SK-N-DZ (cell line): ENCODE results near the gene HERC6.
"Not testable (repeated sequence)": the region's sequence is repeated elsewhere in the genome, so short reads cannot be mapped to it uniquely, and the experiment has no call there.

Source experiments
- DNase-seq: peaks from one replicate; pipeline ENCODE4 v3.0.0-alpha.2; 2015; ENCODE audit warnings: low spot score

Gene HERC6

GRCh38 chr4:88446124-88446523 is 67.5 kb downstream of the HERC6 start:
- no peak for DNase-seq

DNA sequence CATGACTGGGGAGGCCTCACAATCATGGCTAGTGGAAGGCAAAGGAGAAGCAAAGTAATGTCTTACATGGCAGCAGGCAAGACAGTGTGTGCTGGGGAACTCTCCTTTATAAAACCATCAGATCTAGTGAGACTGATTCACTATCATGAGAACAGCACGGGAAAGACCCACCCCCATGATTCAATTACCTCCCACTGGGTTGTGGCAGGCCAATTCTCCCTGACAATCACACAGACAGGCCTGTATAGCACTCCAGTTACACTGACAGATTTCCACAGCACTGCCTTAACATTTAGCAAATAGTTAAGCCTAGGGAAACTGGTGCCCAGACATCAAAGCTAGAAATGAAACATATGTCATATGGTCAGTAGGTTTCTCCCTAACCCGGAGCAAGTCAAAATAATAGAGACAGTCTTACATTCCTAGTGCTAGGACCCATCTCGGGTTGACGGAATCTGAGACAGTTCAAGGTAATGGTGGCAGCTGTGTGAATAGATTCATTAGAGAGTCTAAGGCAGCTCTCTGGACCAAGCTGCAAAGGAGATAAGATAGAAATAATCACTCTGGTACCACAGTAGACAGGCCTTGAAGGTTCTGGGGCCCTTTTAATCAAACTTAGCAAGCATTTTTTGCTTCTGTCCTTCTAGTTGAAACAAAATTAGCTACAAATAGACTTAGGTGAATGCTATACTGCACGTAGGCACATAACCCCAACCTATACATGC is 68.9 kb downstream of the HERC6 start:
- DNase-seq, result no peak

DNA sequence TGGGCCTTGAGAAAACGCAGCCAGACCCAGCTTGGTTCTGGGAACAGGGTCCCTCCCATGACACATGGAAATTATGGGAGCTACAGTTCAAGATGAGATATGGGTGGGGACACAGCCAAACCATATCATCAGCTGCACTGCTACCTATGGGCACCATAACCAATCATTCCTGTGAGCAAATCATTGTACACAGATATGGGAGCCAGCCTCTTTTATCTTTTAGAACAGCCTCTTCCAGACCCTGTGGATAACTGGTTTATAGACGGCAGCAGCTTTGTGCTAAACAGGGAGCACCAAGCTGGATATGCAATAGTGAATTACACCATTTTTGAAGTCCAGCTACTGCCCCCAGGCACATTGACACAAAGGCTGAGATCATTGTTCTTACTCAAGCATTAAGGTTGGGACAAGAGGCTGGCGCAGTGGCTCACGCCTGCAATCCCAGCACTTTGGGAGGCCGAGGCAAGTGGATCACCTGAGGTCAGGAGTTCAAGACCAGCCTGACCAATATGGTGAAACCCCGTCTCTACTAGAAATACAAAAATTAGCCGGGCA is 69.6 kb downstream of the HERC6 start:
- DNase-seq, result not testable (repeated sequence)

- no peak for DNase-seq
Observed at GRCh38 chr4:88448889-88449288, 70.2 kb downstream of the HERC6 start.

GRCh38 chr4:88449290-88449689 is 70.6 kb downstream of the HERC6 start:
- no peak for DNase-seq

GRCh38 chr4:88451205-88451604 is 72.6 kb downstream of the HERC6 start:
- DNase-seq, result no peak

- no peak for DNase-seq
Observed at GRCh38 chr4:88452912-88453311, 74.3 kb downstream of the HERC6 start.

- peak; percentile 64 for DNase-seq
Observed at GRCh38 chr4:88456670-88457306, 78.1 kb downstream of the HERC6 start, which contains the start of gene HERC5. Gene HERC5 (plus strand): TSS chr4:88457119. CDS start chr4:88457270, 151 bp downstream.

DNA sequence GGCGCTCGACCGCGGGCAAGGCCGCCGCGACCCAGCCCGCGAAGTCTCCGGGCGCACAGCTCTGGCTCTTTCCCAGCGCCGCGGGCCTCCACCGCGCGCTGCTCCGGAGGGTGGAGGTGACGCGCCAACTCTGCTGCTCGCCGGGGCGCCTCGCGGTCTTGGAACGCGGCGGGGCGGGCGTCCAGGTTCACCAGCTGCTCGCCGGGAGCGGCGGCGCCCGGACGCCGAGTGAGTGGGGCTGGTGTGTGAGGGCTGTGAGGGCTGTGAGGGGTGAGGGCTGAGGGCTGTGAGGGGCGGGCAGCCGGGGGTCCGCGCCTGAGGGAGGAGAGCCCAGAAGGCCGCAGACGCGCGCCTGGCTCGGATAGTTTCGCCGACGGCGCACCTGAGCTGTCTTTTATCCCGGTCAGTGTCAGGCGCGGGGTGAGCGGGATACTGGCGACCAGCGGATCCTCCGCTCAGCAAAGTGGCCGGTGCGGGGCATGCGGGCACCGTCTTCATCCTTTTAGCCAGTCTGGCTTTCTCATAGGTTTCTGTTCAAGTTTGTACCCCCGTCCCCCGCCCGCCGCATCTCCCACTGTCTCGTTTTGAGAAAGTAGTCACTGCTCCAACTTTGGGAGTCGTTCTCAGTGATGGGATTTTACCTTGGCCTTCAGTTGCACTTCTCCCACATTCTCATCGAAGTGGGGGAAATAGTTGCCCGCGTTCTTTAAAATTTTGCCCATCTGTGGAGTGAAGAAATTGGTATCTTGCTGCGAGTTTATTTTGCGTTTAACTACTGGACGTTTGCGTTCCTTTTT is 78.9 kb downstream of the HERC6 start:
- peak; percentile 10 for DNase-seq

- no peak for DNase-seq
Observed at GRCh38 chr4:88458104-88458740, 79.6 kb downstream of the HERC6 start.

- no peak for DNase-seq
Observed at GRCh38 chr4:88465653-88466192, 87.1 kb downstream of the HERC6 start.

GRCh38 chr4:88467392-88467791 is 88.7 kb downstream of the HERC6 start:
- DNase-seq, result no peak

DNA sequence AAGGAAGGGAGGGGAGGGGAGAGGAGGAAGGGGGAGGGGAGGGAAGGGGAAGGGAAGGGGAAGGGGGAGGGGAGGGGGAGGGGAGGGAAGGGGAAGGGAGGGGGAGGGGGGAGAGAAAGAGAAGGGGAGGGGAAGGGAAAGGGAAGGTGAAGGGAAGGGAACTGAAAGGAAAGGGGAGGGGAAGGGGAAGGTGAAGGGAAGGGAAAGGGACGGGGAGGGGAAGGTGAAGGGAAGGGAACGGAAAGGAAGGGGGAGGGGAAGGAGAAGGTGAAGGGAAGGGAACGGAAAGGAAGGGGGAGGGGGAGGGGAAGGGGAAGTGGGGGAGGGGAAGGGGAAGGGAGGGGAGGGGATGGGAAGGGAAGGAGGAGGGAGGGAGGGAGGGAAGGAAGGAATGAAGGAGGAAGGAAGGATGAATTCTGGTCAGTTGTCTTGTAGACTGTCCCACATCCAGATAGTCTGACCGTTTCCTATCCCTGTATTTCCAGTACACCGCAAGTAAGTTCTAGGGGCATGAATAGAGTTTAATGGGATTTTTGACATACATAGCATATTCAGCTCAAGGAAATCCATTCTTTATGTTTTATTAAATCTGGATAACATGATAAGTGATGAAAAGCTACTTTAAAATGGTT is 98.7 kb downstream of the HERC6 start:
- no peak for DNase-seq

GRCh38 chr4:88478247-88478646 is 99.6 kb downstream of the HERC6 start:
- no peak for DNase-seq

DNA sequence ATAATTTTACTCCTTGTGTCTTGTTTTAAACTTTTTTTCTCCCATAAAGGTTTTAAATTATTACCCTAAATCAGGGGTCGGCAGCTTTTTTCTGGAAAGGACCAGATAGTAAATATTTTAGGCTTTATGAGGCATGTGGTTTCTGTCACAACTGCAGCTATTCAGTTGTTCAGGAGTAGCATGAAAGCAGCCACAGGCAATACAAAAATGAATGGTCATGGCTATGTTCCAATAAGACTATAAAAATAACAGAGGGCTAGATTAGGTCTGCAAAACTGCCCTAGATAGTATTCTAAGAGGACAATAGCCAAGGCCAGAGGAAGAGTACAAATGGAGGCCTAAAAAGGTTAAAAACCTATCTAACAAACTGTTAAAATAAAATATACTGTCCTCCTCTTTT is 102.9 kb downstream of the HERC6 start:
- DNase-seq, result no peak

GRCh38 chr4:88489100-88489761 is 110.6 kb downstream of the HERC6 start:
- no peak for DNase-seq
